Neural progenitor cell (in vitro differentiated cells): Measurements from ENCODE around the gene CRNKL1. TPM values are rescaled to one million over a fixed set of nuclear protein-coding genes. Genes with fewer than 3 reads are reported as not detected.

ENCODE experiments used
- DNase-seq: peaks from one replicate; pipeline ENCODE4 v3.0.0-alpha.2; 2016; ENCODE audit warnings: low spot score
- H2AFZ ChIP-seq: fragments of 200-600 bp; sonication (generic); replicated peaks from 2 replicates; pipeline ENCODE4 v1.6.1; 2016; ENCODE audit warnings: antibody characterized with exemption
- H3F3A ChIP-seq: fragments of 200-600 bp; sonication (generic); 2 replicates; pipeline ENCODE4 v1.6.1; 2016; ENCODE audit warnings: antibody characterized with exemption, low read depth
- H3K27ac ChIP-seq: fragments of 200-600 bp; sonication (generic); 2 replicates; pipeline ENCODE4 v1.5.1; 2016; ENCODE audit warnings: mild to moderate bottlenecking
- H3K27me3 ChIP-seq: fragments of 200-600 bp; sonication (generic); 2 replicates; pipeline ENCODE4 v1.6.1; 2016; ENCODE audit warnings: mild to moderate bottlenecking, moderate library complexity
- H3K36me3 ChIP-seq: fragments of 200-600 bp; sonication (generic); 2 replicates; pipeline ENCODE4 v1.5.1; 2016
- H3K4me1 ChIP-seq: fragments of 200-600 bp; sonication (generic); 2 replicates; pipeline ENCODE4 v1.6.1; 2016; ENCODE audit warnings: mixed run types
- H3K4me2 ChIP-seq: fragments of 200-600 bp; sonication (generic); 2 replicates; pipeline ENCODE4 v1.6.1; 2016
- H3K4me3 ChIP-seq: fragments of 200-600 bp; sonication (generic); 2 replicates; pipeline ENCODE4 v1.5.1; 2016
- H3K79me2 ChIP-seq: fragments of 200-600 bp; sonication (generic); 2 replicates; pipeline ENCODE4 v1.6.1; 2016; ENCODE audit warnings: low read depth
- H3K9ac ChIP-seq: fragments of 200-600 bp; sonication (generic); 2 replicates; pipeline ENCODE4 v1.6.1; 2016
- H3K9me3 ChIP-seq: fragments of 200-600 bp; sonication (generic); 2 replicates; pipeline ENCODE4 v1.5.1; 2016; ENCODE audit warnings: low read depth
- H4K20me1 ChIP-seq: fragments of 200-600 bp; sonication (generic); 2 replicates; pipeline ENCODE4 v1.6.1; 2016; ENCODE audit warnings: low read depth
- H3K27ac Mint-ChIP-seq: 3 replicates; pipeline ENCODE4 v1.8.0; 2021; ENCODE audit warnings: mixed read lengths
- H3K27me3 Mint-ChIP-seq: 2 replicates; pipeline ENCODE4 v1.8.0; 2022; ENCODE audit warnings: low read depth, mild to moderate bottlenecking, inconsistent platforms, moderate library complexity, mixed read lengths; ENCODE audit not compliant: insufficient read depth
- H3K36me3 Mint-ChIP-seq: 3 replicates; pipeline ENCODE4 v1.8.0; 2021; ENCODE audit warnings: mixed read lengths
- H3K4me1 Mint-ChIP-seq: 3 replicates; pipeline ENCODE4 v1.8.0; 2021; ENCODE audit warnings: mixed read lengths
- H3K4me3 Mint-ChIP-seq: 3 replicates; pipeline ENCODE4 v1.8.0; 2021; ENCODE audit warnings: mild to moderate bottlenecking, moderate library complexity, mixed read lengths
- H3K9me3 Mint-ChIP-seq: 3 replicates; pipeline ENCODE4 v1.8.0; 2020; ENCODE audit warnings: mixed read lengths
- EZH2 ChIP-seq: fragments of 200-600 bp; sonication (generic); IDR thresholded peaks from 2 replicates; pipeline ENCODE4 v1.6.1; 2017; ENCODE audit warnings: antibody characterized with exemption, mild to moderate bottlenecking, moderate library complexity
- EZH2phosphoT487 ChIP-seq: fragments of 200-600 bp; sonication (generic); IDR thresholded peaks from 2 replicates; pipeline ENCODE4 v1.6.1; 2017; ENCODE audit warnings: antibody characterized with exemption
- total RNA-seq: library from RNA; depleted of rRNA; stranded (reverse); fragments of >200 nt; gene quantifications from 2 replicates; pipeline ENCODE4 v1.2.3, GENCODE V29; 2015; ENCODE audit warnings: low replicate concordance
- TF ChIP-seq, protein P1 (sequence below): fragments of 200-600 bp; sonication (generic); IDR thresholded peaks from 2 replicates; pipeline ENCODE4 v1.5.1; 2017; ENCODE audit warnings: antibody characterized with exemption, mild to moderate bottlenecking

Gene CRNKL1
- total RNA-seq, 1 donor from 2014 or later: 45.0 TPM

DNA sequence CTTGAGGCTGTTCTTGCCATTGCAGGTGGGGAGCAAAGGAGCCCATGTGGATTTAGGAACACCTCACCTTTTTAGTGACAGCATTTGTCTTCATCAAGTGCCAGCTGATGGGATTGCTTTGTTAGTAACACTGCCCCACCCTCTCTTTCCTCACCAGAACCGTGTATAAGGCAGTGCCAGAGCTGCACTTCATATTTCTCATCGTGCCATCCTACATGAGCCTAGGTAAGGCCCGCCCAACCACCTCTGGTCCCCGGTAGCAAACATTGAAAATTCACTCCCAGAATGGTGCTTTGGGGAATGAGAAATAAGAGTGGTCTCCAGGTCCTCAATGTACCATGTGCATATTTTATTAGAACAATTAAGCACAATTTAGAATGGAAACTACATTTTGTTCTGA, 22.8 kb upstream of the CRNKL1 start:
- no peak overlapping the region for H3K4me3 ChIP-seq
- no peak overlapping the region for H3K27ac Mint-ChIP-seq
- DNase-seq: no peak

GRCh38 chr20:20073801-20074371, 21.6 kb upstream of the CRNKL1 start:
- H3K27ac Mint-ChIP-seq: no peak overlapping the region
- no peak for DNase-seq

More for the DNA sequence above, 22.8 kb upstream of the CRNKL1 start:
- no peaks in the 10 kb centered on the region for H3K4me1 Mint-ChIP-seq
- no peaks in the 10 kb centered on the region for H3K9me3 Mint-ChIP-seq
- peaks cover 2% of the 10 kb centered on the region for H3K27me3 Mint-ChIP-seq
- H3K27me3 ChIP-seq: no peaks in the 10 kb centered on the region
- H3K36me3 Mint-ChIP-seq: peaks cover 2% of the 10 kb centered on the region
- H3K36me3 ChIP-seq: no peaks in the 10 kb centered on the region
- no peaks in the 10 kb centered on the region for H3K79me2 ChIP-seq
- no peaks in the 10 kb centered on the region for H4K20me1 ChIP-seq
- no peak overlapping the region for H3K27ac ChIP-seq
- H3K4me1 ChIP-seq: no peaks in the 10 kb centered on the region
- no peak overlapping the region for H3K9ac ChIP-seq
- H3K4me3 Mint-ChIP-seq: no peak overlapping the region
- H2AFZ ChIP-seq: no peak overlapping the region
- no peak overlapping the region for H3K4me2 ChIP-seq
- no peaks in the 10 kb centered on the region for H3K9me3 ChIP-seq
- no peaks in the 10 kb centered on the region for H3F3A ChIP-seq
- TF ChIP-seq EZH2 (no peak), EZH2phosphoT487 (no peak)
- TF ChIP-seq, protein P1, sequence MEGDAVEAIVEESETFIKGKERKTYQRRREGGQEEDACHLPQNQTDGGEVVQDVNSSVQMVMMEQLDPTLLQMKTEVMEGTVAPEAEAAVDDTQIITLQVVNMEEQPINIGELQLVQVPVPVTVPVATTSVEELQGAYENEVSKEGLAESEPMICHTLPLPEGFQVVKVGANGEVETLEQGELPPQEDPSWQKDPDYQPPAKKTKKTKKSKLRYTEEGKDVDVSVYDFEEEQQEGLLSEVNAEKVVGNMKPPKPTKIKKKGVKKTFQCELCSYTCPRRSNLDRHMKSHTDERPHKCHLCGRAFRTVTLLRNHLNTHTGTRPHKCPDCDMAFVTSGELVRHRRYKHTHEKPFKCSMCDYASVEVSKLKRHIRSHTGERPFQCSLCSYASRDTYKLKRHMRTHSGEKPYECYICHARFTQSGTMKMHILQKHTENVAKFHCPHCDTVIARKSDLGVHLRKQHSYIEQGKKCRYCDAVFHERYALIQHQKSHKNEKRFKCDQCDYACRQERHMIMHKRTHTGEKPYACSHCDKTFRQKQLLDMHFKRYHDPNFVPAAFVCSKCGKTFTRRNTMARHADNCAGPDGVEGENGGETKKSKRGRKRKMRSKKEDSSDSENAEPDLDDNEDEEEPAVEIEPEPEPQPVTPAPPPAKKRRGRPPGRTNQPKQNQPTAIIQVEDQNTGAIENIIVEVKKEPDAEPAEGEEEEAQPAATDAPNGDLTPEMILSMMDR: no peak

GRCh38 chr20:20070871-20071726, 18.8 kb upstream of the CRNKL1 start:
- no peak overlapping the region for H3K4me2 ChIP-seq
- H3K4me3 ChIP-seq: no peak overlapping the region
- Mint-ChIP-seq H3K9me3 (no peaks in the 10 kb centered on the region), H3K27ac (peak overlapping the region; percentile 14), H3K4me3 (no peak overlapping the region), H3K27me3 (peaks cover 2% of the 10 kb centered on the region), H3K36me3 (no peaks in the 10 kb centered on the region), H3K4me1 (no peaks in the 10 kb centered on the region)
- no peaks in the 10 kb centered on the region for H3K27me3 ChIP-seq
- no peak overlapping the region for H2AFZ ChIP-seq
- no peak overlapping the region for H3K27ac ChIP-seq
- TF ChIP-seq EZH2: no peak
- TF ChIP-seq, protein P1: no peak
- no peak for TF ChIP-seq EZH2phosphoT487
- H3K36me3 ChIP-seq: no peaks in the 10 kb centered on the region
- DNase-seq: no peak
- no peaks in the 10 kb centered on the region for H3K9me3 ChIP-seq
- H3K4me1 ChIP-seq: no peaks in the 10 kb centered on the region
- no peaks in the 10 kb centered on the region for H3K79me2 ChIP-seq
- H3K9ac ChIP-seq: no peak overlapping the region
- no peaks in the 10 kb centered on the region for H3F3A ChIP-seq
- H4K20me1 ChIP-seq: no peaks in the 10 kb centered on the region

More at GRCh38 chr20:20073801-20074371, 21.6 kb upstream of the CRNKL1 start:
- no peak overlapping the region for H3K9ac ChIP-seq
- no peak overlapping the region for H3K27ac ChIP-seq
- H3K27me3 Mint-ChIP-seq: peaks cover 2% of the 10 kb centered on the region
- H3F3A ChIP-seq: no peaks in the 10 kb centered on the region
- H3K79me2 ChIP-seq: no peaks in the 10 kb centered on the region
- TF ChIP-seq EZH2 (no peak), EZH2phosphoT487 (no peak)
- TF ChIP-seq, protein P1: no peak
- H3K4me3 Mint-ChIP-seq: no peak overlapping the region
- no peaks in the 10 kb centered on the region for H3K36me3 Mint-ChIP-seq
- no peaks in the 10 kb centered on the region for H3K4me1 Mint-ChIP-seq
- H4K20me1 ChIP-seq: no peaks in the 10 kb centered on the region
- H3K9me3 Mint-ChIP-seq: no peaks in the 10 kb centered on the region
- H2AFZ ChIP-seq: peak overlapping the region; percentile 8
- no peaks in the 10 kb centered on the region for H3K36me3 ChIP-seq
- H3K9me3 ChIP-seq: no peaks in the 10 kb centered on the region
- H3K27me3 ChIP-seq: no peaks in the 10 kb centered on the region
- H3K4me1 ChIP-seq: no peaks in the 10 kb centered on the region
- H3K4me3 ChIP-seq: no peak overlapping the region
- H3K4me2 ChIP-seq: no peak overlapping the region
